ENCODE measurements around the gene HAUS7.

- TF ChIP-seq POLR2AphosphoS5 (IDR thresholded peaks at IDR 0.05): no peak
- no peak for TF ChIP-seq CTCF (IDR thresholded peaks at IDR 0.05)
Measured at GRCh38 chrX:153441981-153442380, 28.4 kb downstream of the HAUS7 start.

All from stomach (tissue), 4 donors.